NCI-H2107 treated with DMSO at 0.1 percent for 48 hours (cell line): ENCODE measurements around the gene FSTL4.

Experiments used
- DNase-seq: peaks from one replicate; lab custom pipeline; 2025; ENCODE audit not compliant: unreplicated experiment; lab: John Stamatoyannopoulos, UW

The FSTL4 gene

GRCh38 chr5:133611357-133612248 is 738 bp downstream of the FSTL4 start:
- DNase-seq, result no peak

GRCh38 chr5:133610489-133611356 is 1.6 kb downstream of the FSTL4 start:
- no peak for DNase-seq

- no peak for DNase-seq
These were observed 4.9 kb downstream of the FSTL4 start for GRCh38 chr5:133607451-133607850.

GRCh38 chr5:133606835-133607234 is 5.5 kb downstream of the FSTL4 start:
- no peak for DNase-seq

GRCh38 chr5:133605323-133605722 is 7.0 kb downstream of the FSTL4 start:
- no peak for DNase-seq

GRCh38 chr5:133603711-133604110 is 8.6 kb downstream of the FSTL4 start:
- no peak for DNase-seq

- DNase-seq, result no peak
These were observed 9.4 kb downstream of the FSTL4 start for GRCh38 chr5:133602835-133603380.

- no peak for DNase-seq
These were observed 12.7 kb downstream of the FSTL4 start for GRCh38 chr5:133599600-133599999.

GRCh38 chr5:133599044-133599443 is 13.3 kb downstream of the FSTL4 start:
- DNase-seq, result no peak

- DNase-seq, result no peak
These were observed 16.3 kb downstream of the FSTL4 start for GRCh38 chr5:133596049-133596448.

- DNase-seq, result no peak
These were observed 16.9 kb downstream of the FSTL4 start for GRCh38 chr5:133595465-133595864.

GRCh38 chr5:133589286-133589685 is 23.1 kb downstream of the FSTL4 start:
- no peak for DNase-seq

- no peak for DNase-seq
These were observed 29.4 kb downstream of the FSTL4 start for GRCh38 chr5:133582971-133583370.

GRCh38 chr5:133581918-133582317 is 30.4 kb downstream of the FSTL4 start:
- no peak for DNase-seq

- no peak for DNase-seq
These were observed 31.0 kb downstream of the FSTL4 start for GRCh38 chr5:133581348-133581747.

- no peak for DNase-seq
These were observed 31.7 kb downstream of the FSTL4 start for GRCh38 chr5:133580618-133581017.

GRCh38 chr5:133579766-133580165 is 32.6 kb downstream of the FSTL4 start:
- DNase-seq, result no peak

- DNase-seq, result no peak
These were observed 43.0 kb downstream of the FSTL4 start for GRCh38 chr5:133569347-133569746.

- DNase-seq, result no peak
These were observed 46.3 kb downstream of the FSTL4 start for GRCh38 chr5:133565993-133566392.

GRCh38 chr5:133564921-133565565 is 47.3 kb downstream of the FSTL4 start:
- DNase-seq, result no peak

- no peak for DNase-seq
These were observed 49.8 kb downstream of the FSTL4 start for GRCh38 chr5:133562554-133562953.
